Prostate gland (tissue), 2 donors: ENCODE data around the gene TAF5L. TPM values are rescaled to one million over a fixed set of nuclear protein-coding genes. Genes with fewer than 3 reads are reported as not detected.

Source experiments
- DNase-seq: peaks from one replicate; pipeline ENCODE4 v3.0.0-alpha.2; 2019; ENCODE audit warnings: low spot score
- H3K27ac ChIP-seq, 2 donors: fragments of 200-600 bp; sonication (generic); 2 replicates each; pipeline ENCODE4 v1.5.1; 2017 to 2019
- H3K27me3 ChIP-seq: fragments of 200-600 bp; sonication (generic); replicated peaks from 2 replicates; pipeline ENCODE4 v1.5.1; 2019; ENCODE audit not compliant: insufficient read depth
- H3K36me3 ChIP-seq, 2 donors: fragments of 200-600 bp; sonication (generic); 1 replicate in 1 of 2; 2 replicates in 1 of 2; pipeline versions ENCODE4 v1.5.1 to v1.8.1; 2017 to 2019
- H3K4me1 ChIP-seq: fragments of 200-600 bp; sonication (generic); replicated peaks from 2 replicates; pipeline ENCODE4 v1.5.1; 2019
- H3K4me3 ChIP-seq, 2 donors: fragments of 200-600 bp; sonication (generic); 2 replicates each; pipeline ENCODE4 v1.5.1; 2017 to 2019
- H3K9me3 ChIP-seq: fragments of 200-600 bp; sonication (generic); 2 replicates; pipeline ENCODE4 v1.5.1; 2017
- POLR2A ChIP-seq: fragments of 450-650 bp; IDR thresholded peaks from one replicate; pipeline ENCODE4 v1.6.1; 2016; ENCODE audit warnings: antibody characterized with exemption, mild to moderate bottlenecking
- POLR2AphosphoS5 ChIP-seq: sonication (generic); formaldehyde crosslinking; IDR thresholded peaks from one replicate; pipeline ENCODE4 v1.6.1; 2017; ENCODE audit warnings: antibody characterized with exemption
- WGBS: methylation state at CpG from one replicate; pipeline ENCODE4 v1.1.5; 2018; 5-methylcytosine and 5-hydroxymethylcytosine counted together
- intact Hi-C: fragments of 100-400 bp; cut with DNase I; formaldehyde crosslinking; loops from one replicate; pipeline ENCODE4 v1.14.2; 2022
- total RNA-seq, 2 donors: library from RNA; depleted of rRNA; stranded (reverse); fragments of >200 nt; gene quantifications; one replicate each; pipeline ENCODE4 v1.1.0, GENCODE V29; 2016
- TF ChIP-seq, protein P1 (sequence below), 4 experiments: fragments of 200-600 bp in 2 of 4; fragments of 450-650 bp in 2 of 4; sonication (generic) in 2 of 4; IDR thresholded peaks; 1 replicate in 3 of 4; 2 replicates in 1 of 4; pipeline ENCODE4 v1.5.1; 2016 to 2019; ENCODE audit warnings: antibody characterized with exemption in 4 of 4, mild to moderate bottlenecking in 2 of 4, moderate library complexity in 2 of 4

TAF5L gene
- total RNA-seq, 2 donors from 2014 or later = 14.0 to 17.2 TPM

DNA sequence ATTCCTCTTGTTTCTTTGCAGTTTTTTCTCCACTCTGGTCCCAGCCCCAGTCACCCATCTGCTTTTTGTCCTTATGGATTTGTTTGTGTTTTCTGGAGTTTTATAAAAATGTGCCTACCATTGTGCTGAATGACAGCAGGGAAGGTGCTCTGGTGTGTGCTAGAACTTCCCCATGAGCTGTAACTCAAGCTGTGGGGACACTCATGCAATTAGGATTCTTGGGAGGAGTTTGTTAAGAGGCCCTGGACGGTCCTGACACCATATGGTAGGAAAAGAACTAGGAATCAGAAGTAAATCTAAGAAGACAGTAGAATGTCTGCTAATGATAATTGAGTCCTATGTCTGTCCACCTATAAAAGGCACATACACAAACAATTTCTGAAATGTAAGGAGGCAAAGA lies 27.5 kb upstream of the TAF5L start:
- Histone ChIP-seq H3K27me3 (no peaks in the 10 kb centered on the region), H3K36me3 (no peaks in the 10 kb centered on the region), H3K27ac (no peak overlapping the region), H3K4me3 (no peak overlapping the region), H3K9me3 (no peaks in the 10 kb centered on the region), H3K4me1 (no peaks in the 10 kb centered on the region)
- WGBS = 81% methylated on average over 1 of the region's 1 CpG
- intact Hi-C loops = no loop called here
- no peak for DNase-seq
- no peak for TF ChIP-seq POLR2AphosphoS5
- TF ChIP-seq POLR2A = no peak
- TF ChIP-seq, protein P1, sequence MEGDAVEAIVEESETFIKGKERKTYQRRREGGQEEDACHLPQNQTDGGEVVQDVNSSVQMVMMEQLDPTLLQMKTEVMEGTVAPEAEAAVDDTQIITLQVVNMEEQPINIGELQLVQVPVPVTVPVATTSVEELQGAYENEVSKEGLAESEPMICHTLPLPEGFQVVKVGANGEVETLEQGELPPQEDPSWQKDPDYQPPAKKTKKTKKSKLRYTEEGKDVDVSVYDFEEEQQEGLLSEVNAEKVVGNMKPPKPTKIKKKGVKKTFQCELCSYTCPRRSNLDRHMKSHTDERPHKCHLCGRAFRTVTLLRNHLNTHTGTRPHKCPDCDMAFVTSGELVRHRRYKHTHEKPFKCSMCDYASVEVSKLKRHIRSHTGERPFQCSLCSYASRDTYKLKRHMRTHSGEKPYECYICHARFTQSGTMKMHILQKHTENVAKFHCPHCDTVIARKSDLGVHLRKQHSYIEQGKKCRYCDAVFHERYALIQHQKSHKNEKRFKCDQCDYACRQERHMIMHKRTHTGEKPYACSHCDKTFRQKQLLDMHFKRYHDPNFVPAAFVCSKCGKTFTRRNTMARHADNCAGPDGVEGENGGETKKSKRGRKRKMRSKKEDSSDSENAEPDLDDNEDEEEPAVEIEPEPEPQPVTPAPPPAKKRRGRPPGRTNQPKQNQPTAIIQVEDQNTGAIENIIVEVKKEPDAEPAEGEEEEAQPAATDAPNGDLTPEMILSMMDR (IDR thresholded peaks at IDR 0.05) = no peak

DNA sequence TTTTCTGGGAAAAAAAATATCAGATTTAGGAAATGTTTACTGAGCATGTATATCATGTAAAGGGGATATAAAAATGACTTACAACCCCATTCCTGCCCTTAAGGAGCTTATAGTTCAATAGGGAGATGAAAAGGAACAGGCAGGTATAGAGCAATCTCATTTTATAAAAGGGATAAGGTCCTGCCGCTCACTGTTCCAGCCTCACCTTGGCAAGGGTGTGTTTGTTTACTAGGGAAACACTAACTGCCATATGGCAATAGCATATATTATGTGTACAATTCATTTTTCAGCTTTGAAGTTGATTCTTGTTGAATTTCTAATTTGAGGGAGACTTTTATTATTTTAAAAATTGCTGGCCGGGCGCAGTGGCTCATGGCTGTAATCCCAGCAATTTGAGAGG lies 25.6 kb upstream of the TAF5L start:
- no peaks in the 10 kb centered on the region for H3K27me3 ChIP-seq
- DNase-seq = no peak
- no peak overlapping the region for H3K27ac ChIP-seq
- TF ChIP-seq POLR2AphosphoS5 (no peak), POLR2A (no peak)
- TF ChIP-seq, protein P1 (IDR thresholded peaks at IDR 0.05) = no peak
- no peak overlapping the region for H3K4me3 ChIP-seq
- 91% methylated on average over 3 of the region's 3 CpGs for WGBS
- no peaks in the 10 kb centered on the region for H3K4me1 ChIP-seq
- no peaks in the 10 kb centered on the region for H3K9me3 ChIP-seq
- intact Hi-C loops = no loop called here
- peaks cover 0 to 5% of the 10 kb centered on the region in 2 donors for H3K36me3 ChIP-seq

DNA sequence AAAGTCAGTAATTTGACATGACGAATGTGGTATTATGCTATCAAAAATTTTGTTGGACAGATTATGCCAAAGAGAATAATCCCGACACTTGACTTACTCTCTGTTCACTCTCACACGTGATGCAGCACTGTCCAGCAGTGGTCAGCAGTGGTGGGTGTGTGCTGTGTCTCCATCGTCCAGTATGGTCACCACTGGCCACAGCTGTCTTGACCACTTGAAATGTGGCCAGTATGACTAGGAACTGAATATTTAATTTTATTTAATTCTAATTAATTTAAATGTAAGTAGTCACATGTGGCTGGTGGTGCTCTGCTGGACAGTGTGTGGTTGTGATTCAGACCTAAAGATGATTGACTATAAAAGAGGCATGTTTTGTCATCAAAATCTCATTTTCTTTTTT lies 24.1 kb upstream of the TAF5L start:
- DNase-seq = no peak
- no peak overlapping the region for H3K4me3 ChIP-seq
- H3K9me3 ChIP-seq = no peaks in the 10 kb centered on the region
- H3K27ac ChIP-seq = no peak overlapping the region
- 91% methylated on average over 4 of the region's 4 CpGs for WGBS
- intact Hi-C loops = no loop called here
- no peak for TF ChIP-seq POLR2A
- no peaks in the 10 kb centered on the region for H3K4me1 ChIP-seq
- peaks cover 0 to 5% of the 10 kb centered on the region in 2 donors for H3K36me3 ChIP-seq
- H3K27me3 ChIP-seq = no peaks in the 10 kb centered on the region

DNA sequence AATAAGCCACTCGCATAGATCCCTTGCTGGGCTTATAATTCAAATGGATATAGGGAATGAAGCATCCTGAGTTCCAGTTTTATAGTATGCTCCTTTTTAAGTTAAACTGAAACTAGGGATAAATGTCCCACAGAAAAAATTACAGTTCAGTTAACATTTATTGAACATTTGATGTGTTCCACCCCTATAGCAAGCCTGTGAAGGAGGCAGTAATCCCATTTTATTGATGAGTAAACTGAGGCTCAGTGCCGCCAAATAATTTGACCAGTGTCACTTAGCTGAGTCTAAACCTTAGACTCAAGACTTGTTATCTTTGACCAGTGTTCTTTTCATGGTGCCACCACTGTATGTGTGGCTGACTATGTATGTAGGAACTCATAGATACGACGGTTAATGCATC lies 22.5 kb upstream of the TAF5L start:
- Histone ChIP-seq H3K9me3 (no peaks in the 10 kb centered on the region), H3K4me3 (no peak overlapping the region), H3K4me1 (no peaks in the 10 kb centered on the region), H3K27me3 (no peaks in the 10 kb centered on the region), H3K27ac (no peak overlapping the region), H3K36me3 (peaks cover 0 to 5% of the 10 kb centered on the region in 2 donors)
- intact Hi-C loops = no loop called here
- TF ChIP-seq POLR2A (no peak), POLR2AphosphoS5 (no peak)
- TF ChIP-seq, protein P1 (IDR thresholded peaks at IDR 0.05) = no peak
- DNase-seq = no peak
- 96% methylated on average over 4 of the region's 4 CpGs for WGBS

DNA sequence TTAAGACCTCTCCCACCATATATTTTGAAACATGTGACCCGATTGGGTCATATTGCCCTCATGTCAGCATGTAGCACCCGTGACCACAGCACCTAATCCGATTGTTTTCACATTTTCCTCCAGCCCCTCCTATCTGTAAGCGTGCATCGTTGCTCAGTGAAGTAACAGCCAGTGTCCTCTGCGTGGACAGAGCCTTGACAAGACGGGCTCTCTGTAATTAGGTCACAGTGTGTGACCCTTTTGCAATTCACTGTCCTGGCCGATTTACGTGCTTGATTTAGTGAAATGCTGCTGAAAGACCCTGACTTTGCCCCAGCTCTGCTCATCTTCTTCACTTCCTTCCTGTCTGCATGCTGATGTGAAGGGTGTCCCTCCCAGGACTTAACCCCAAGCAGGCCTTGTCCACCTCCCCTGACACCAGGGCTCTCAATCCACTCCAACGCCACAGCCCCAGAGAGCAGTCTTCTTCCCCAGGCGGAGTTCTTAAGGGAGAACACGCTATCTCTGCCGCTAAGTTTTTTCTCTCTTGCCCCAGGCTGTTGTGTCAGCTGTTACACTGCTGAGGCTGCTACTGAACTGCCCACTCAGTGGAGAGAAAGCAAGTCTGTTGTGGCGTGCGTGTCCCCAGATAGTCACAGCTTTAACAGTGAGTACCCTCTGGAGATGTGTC lies 19.5 kb upstream of the TAF5L start:
- no peak for DNase-seq
- Histone ChIP-seq H3K27ac (no peak overlapping the region), H3K36me3 (peaks cover 0 to 5% of the 10 kb centered on the region in 2 donors), H3K27me3 (no peaks in the 10 kb centered on the region), H3K4me3 (no peak overlapping the region), H3K9me3 (no peaks in the 10 kb centered on the region), H3K4me1 (no peaks in the 10 kb centered on the region)
- WGBS = 91% methylated on average over 15 of the region's 15 CpGs
- TF ChIP-seq POLR2A (no peak), POLR2AphosphoS5 (no peak)
- TF ChIP-seq, protein P1 (IDR thresholded peaks at IDR 0.05) = no peak
- intact Hi-C loops = no loop called here
